Mesenteric fat pad (tissue), 1 donor: ENCODE measurements around the gene UBAP2. TPM values are rescaled to one million over a fixed set of nuclear protein-coding genes. Genes with fewer than 3 reads are reported as not detected.

Experiments used
- DNase-seq: peaks from one replicate; pipeline ENCODE4 v3.0.0-alpha.2; 2020; ENCODE audit warnings: low spot score
- total RNA-seq: library from RNA; stranded (reverse); fragmentation: NEBNext Ultra II Directional; extraction: Animal tissue kit (Norgen Biotek cat#: 25700); gene quantifications from one replicate; pipeline ENCODE4 v1.2.1, GENCODE V29; 2021
- donor health status: DM: yes; HTN: yes; CAD: no.

UBAP2 gene
- total RNA-seq, 1 donor from 2014 or later: 27.0 TPM

DNA sequence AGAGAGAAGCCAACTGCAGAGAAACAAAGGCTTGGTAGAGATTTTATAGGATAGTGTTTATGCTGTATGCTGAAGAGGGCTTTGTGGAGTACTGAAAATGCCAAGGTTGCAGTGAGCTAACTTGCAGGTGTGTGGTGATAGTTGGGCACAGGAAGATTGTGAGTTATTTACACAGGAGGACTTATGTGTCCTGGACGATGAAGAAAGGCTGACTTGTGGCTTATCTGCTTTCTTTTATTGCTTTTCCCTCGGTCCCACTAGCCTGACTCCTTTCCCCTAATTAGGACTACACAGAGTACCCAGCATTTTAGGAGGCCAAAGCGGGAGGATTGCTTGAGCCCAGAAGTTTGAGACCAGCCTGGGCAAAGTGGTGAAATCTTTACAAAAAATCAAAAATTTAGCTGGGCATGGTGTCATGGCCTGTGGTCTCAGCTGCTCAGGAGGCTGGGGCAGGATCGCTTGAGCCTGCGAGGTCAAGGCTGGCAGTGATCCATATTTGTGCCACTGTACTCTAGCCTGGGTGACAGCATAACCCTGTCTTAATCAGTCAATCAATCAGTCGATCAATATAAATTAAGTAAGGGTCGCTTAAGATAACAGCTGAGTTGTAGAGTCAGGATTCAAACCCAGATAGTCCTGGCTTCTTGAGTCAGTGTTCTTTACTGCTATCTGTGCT, 169.9 kb downstream of the UBAP2 start:
- no peak for DNase-seq

DNA sequence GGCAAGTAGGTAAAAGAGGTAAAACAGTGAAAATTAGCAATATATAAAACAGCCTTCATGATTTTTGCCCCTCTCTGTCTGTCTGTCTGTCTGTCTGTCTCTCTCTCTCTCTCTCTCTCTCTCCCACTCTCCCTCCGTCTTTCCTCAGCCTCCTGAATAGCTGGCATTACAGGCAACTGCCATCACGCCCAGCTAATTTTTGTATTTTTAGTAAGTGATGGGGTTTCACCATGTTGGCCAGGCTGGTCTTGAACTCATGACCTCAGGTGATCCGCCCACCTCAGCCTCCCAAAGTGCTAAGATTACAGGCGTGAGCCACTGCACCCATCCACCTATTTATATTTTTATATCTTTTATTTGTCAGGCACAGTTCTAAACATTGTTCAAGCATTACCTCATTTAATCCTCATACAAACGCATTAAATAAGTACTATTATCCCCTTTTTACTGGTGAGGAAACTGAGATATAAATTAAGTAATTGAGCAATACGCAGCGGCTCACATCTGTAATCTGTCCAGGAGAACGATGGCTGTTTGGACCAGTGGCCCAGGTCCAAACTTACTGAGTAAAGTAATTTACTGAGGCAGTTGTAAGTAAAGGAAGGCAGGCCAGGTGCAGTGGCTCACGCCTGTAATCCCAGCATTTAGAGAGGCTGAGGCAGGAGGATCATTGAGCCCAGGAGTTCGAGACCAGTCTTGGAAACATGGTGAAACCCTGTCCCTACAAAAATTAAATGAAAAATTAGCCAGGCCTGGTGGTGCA, 170.8 kb downstream of the UBAP2 start:
- DNase-seq: no peak

Other genes with a start within 250 kb of the UBAP2 start
- 43.6 TPM for gene UBE2R2, start 231.7 kb downstream of the UBAP2 start, total RNA-seq
- gene DCAF12, start 77.8 kb upstream of the UBAP2 start, total RNA-seq: 32.3 TPM
- gene UBAP1, start 130.2 kb upstream of the UBAP2 start, total RNA-seq: 56.0 TPM